Measurements from ENCODE around the gene MXI1.
"Not testable (repeated sequence)": the region's sequence is repeated elsewhere in the genome, so short reads cannot be mapped to it uniquely, and the experiment has no call there.

Gene MXI1

GRCh38 chr10:110181911-110182310 is 25.5 kb upstream of the MXI1 start:
- no peak for DNase-seq (ENCODE audit: low read depth)

- DNase-seq (ENCODE audit: low read depth) = no peak
These were observed 23.0 kb upstream of the MXI1 start for GRCh38 chr10:110184398-110184797.

GRCh38 chr10:110185646-110186182 is 21.7 kb upstream of the MXI1 start:
- not testable (repeated sequence) for DNase-seq (ENCODE audit: low read depth)

GRCh38 chr10:110190170-110190569 is 17.2 kb upstream of the MXI1 start:
- DNase-seq (ENCODE audit: low read depth) = no peak

GRCh38 chr10:110192552-110192951 is 14.9 kb upstream of the MXI1 start:
- peak; percentile 34 for DNase-seq (ENCODE audit: low read depth)

- no peak for DNase-seq (ENCODE audit: low read depth)
These were observed 6.9 kb upstream of the MXI1 start for GRCh38 chr10:110200503-110200902.

GRCh38 chr10:110201046-110201445 is 6.4 kb upstream of the MXI1 start:
- DNase-seq (ENCODE audit: low read depth) = not testable (repeated sequence)

GRCh38 chr10:110203500-110204455 is 3.6 kb upstream of the MXI1 start:
- no peak for DNase-seq (ENCODE audit: low read depth)

- DNase-seq (ENCODE audit: low read depth) = no peak
These were observed 2.2 kb upstream of the MXI1 start for GRCh38 chr10:110205051-110205675.

- DNase-seq (ENCODE audit: low read depth) = peak; percentile 25
These were observed 604 bp downstream of the MXI1 start for GRCh38 chr10:110207805-110208613.

- DNase-seq (ENCODE audit: low read depth) = peak; percentile 31
These were observed 1.4 kb downstream of the MXI1 start for GRCh38 chr10:110208614-110209453.

GRCh38 chr10:110209454-110209925 is 2.1 kb downstream of the MXI1 start:
- peak; percentile 60 for DNase-seq (ENCODE audit: low read depth)

GRCh38 chr10:110209926-110210673 is 2.7 kb downstream of the MXI1 start:
- DNase-seq (ENCODE audit: low read depth) = no peak

- peak; percentile 97 for DNase-seq (ENCODE audit: low read depth)
These were observed 3.5 kb downstream of the MXI1 start for GRCh38 chr10:110210674-110211464.

GRCh38 chr10:110211465-110211843 is 4.0 kb downstream of the MXI1 start:
- no peak for DNase-seq (ENCODE audit: low read depth)

- DNase-seq (ENCODE audit: low read depth) = no peak
These were observed 5.0 kb downstream of the MXI1 start for GRCh38 chr10:110212119-110213006.

- no peak for DNase-seq (ENCODE audit: low read depth)
These were observed 7.0 kb downstream of the MXI1 start for GRCh38 chr10:110214371-110214826.

Data from amniotic epithelial cell (primary cell).